ENCODE measurements around the gene CALN1. TPM values are rescaled to one million over a fixed set of nuclear protein-coding genes. Genes with fewer than 3 reads are reported as not detected.

Gene CALN1
- total and polyA plus RNA-seq, 9 of the 15 experiments (the other 6 are each of a cell fraction or from before 2014, with no cell fraction given), result 1.4 to 7.5 (median 3.3) TPM

GRCh38 chr7:72258074-72258473 is 154.1 kb downstream of the CALN1 start:
- WGBS (ENCODE audit: insufficient coverage, low coverage, missing lambda C conversion rate), result 3% methylated on average over 3 of the region's 3 CpGs
- Histone ChIP-seq H3K27ac (ENCODE audit: extremely low read depth, low read depth, low read length) (no peak overlapping the region), H3K9ac (ENCODE audit: insufficient read depth in 1 of 2, low read depth in 2 of 2, low read length in 2 of 2) (no peak overlapping the region), H3K4me2 (ENCODE audit: insufficient read depth, low read length) (no peak overlapping the region), H3K4me3 (no peak overlapping the region), H3K9me1 (ENCODE audit: control insufficient read depth, insufficient read depth, low read length) (no peaks in the 10 kb centered on the region), H3K27me3 (ENCODE audit: control insufficient read depth in 2 of 2, insufficient read depth in 2 of 2, low read length in 2 of 2) (no peaks in the 10 kb centered on the region), H3K4me1 (replicated peaks in 1 of 2; ENCODE audit: control insufficient read depth in 2 of 2, insufficient read depth in 2 of 2, low read length in 2 of 2) (no peaks in the 10 kb centered on the region), H3K9me3 (replicated peaks; ENCODE audit: control insufficient read depth, insufficient read depth, low read depth, low read length) (no peaks in the 10 kb centered on the region), H2AFZ (ENCODE audit: low read depth, low read length) (no peak overlapping the region), H4K20me1 (replicated peaks; ENCODE audit: control insufficient read depth, insufficient read depth, low read length) (no peaks in the 10 kb centered on the region), H3K79me2 (ENCODE audit: control insufficient read depth, insufficient read depth, low read length) (no peaks in the 10 kb centered on the region), H3K36me3 (ENCODE audit: control insufficient read depth, insufficient read depth, low read length) (no peaks in the 10 kb centered on the region)
- FAIRE-seq, result no peak
- ATAC-seq, result no peak
- ChIA-PET CTCF (ENCODE audit: low intra/inter-chr PET ratio) (no interaction called here), POLR2A (no interaction called here)
- intact Hi-C loops (cut with micrococcal nuclease) (no loop called here), in situ Hi-C loops (cut with MboI) (no loop called here)
- DNase-seq (ENCODE audit: extremely low read depth in 1 of 4, low spot score in 3 of 4), result no peak
- BruUV-seq (replicated peaks), result no TSS peak
- TF ChIP-seq CTBP1 (IDR thresholded peaks at IDR 0.05; ENCODE audit: borderline replicate concordance) (no peak), CREB3L1 (IDR thresholded peaks at IDR 0.05; ENCODE audit: borderline replicate concordance, low read depth) (no peak), STAT5B (CRISPR knock-in tag; IDR thresholded peaks at IDR 0.05) (no peak), NCOA1 (IDR thresholded peaks at IDR 0.05; ENCODE audit: low read depth) (no peak), STAG1 (CRISPR knock-in tag; IDR thresholded peaks at IDR 0.05; ENCODE audit: borderline replicate concordance) (no peak), SMARCA5 (IDR thresholded peaks at IDR 0.05) (no peak), OTX1 (CRISPR knock-in tag; IDR thresholded peaks at IDR 0.05) (no peak), FOXJ3 (CRISPR knock-in tag; IDR thresholded peaks at IDR 0.05) (no peak), YY1 (IDR thresholded peaks at IDR 0.05; ENCODE audit: borderline replicate concordance in 1 of 3, control insufficient read depth in 1 of 3, extremely low read depth in 1 of 3, insufficient read depth in 3 of 3, insufficient read length in 1 of 3, insufficient replicate concordance in 2 of 3, low read depth in 1 of 3, low read length in 2 of 3) (no peak), NRF1 (conservative IDR thresholded peaks at IDR 0.05 in 1 of 2, IDR thresholded peaks at IDR 0.05 in 1 of 2) (no peak), POLR2B (IDR thresholded peaks at IDR 0.05; ENCODE audit: low read depth, partially characterized antibody) (no peak), L3MBTL2 (IDR thresholded peaks at IDR 0.05) (no peak), ZKSCAN8 (CRISPR knock-in tag; IDR thresholded peaks at IDR 0.05) (no peak), TCF7L2 (IDR thresholded peaks at IDR 0.05; ENCODE audit: low read depth, low read length) (no peak), EP400 (IDR thresholded peaks at IDR 0.05) (no peak), CUX1 (CRISPR knock-in tag; IDR thresholded peaks at IDR 0.05) (no peak), HMGN3 (IDR thresholded peaks at IDR 0.05; ENCODE audit: borderline replicate concordance, extremely low read depth, insufficient read length, low read depth, low read length) (no peak), NONO (IDR thresholded peaks at IDR 0.05; ENCODE audit: low read depth in 2 of 2, low read length in 1 of 2) (no peak)
